Measurements from ENCODE around the gene FLAD1. TPM values are rescaled to one million over a fixed set of nuclear protein-coding genes. Genes with fewer than 3 reads are reported as not detected.
A peak's percentile ranks its signal among the peaks of the same experiment; 100 is the strongest.
"Not testable (repeated sequence)": the region's sequence is repeated elsewhere in the genome, so short reads cannot be mapped to it uniquely, and the experiment has no call there.

Gene FLAD1
- total and polyA plus RNA-seq, 2 experiments from 2014 or later = 74.5 to 75.0 TPM

DNA sequence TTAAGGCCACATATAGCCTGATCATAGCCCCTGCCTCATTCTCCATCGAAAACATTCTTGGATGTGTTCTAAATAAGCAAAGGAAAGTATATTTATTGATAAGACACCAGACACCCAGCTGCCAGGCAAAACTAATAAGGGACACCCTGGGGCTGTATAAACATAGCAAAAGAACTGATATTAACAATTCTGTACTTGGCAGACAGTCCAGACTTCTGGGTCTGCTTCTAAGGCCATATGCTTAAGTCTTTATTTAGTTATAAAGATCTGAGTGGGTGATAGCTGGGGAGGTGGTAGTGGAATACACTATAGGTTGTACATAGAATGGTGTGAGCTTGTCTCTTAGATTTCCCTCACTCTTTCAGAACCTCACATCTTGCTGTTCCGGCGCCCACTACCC lies 4.8 kb upstream of the FLAD1 start (continued):
- TF ChIP-seq POLR2AphosphoS5 (IDR thresholded peaks at IDR 0.05; ENCODE audit: low read depth) = no peak
- no peak for TF ChIP-seq EZH2phosphoT487 (IDR thresholded peaks at IDR 0.05; ENCODE audit: unreplicated experiment)
- no peak for TF ChIP-seq JUNB (IDR thresholded peaks at IDR 0.05; ENCODE audit: unreplicated experiment)

DNA sequence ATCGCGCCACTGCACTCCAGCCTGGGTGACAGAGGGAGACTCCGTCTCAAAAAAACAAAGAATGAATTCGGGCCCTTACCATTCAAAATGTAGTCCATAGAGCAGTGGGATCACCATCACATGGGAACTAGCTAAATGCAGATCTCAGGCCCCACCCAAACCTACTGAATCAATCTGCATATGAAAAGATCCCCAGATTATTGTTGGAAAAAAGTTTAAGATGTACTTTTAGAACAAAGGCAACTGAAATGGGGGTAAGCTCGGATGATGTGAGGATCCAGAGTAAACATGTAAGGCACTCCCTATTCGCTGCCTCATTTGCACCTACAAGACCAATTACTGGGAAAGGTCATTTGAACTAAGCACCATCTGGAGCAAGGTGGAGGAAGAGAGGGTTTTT lies 803 bp upstream of the FLAD1 start:
- no peak overlapping the region for H3K27ac Mint-ChIP-seq
- Histone ChIP-seq H3K27ac (ENCODE audit: low read depth) (peak overlapping the region; percentile 98), H3K27me3 (ENCODE audit: insufficient read depth) (no peaks in the 10 kb centered on the region), H3K4me2 (peak overlapping the region; percentile 72), H4K20me1 (replicated peaks; ENCODE audit: insufficient read depth) (peaks cover 20% of the 10 kb centered on the region; the same call in 1 of the 2 replicates), H3K36me3 (ENCODE audit: insufficient read depth) (peaks cover 27% of the 10 kb centered on the region), H3K79me2 (replicated peaks; ENCODE audit: insufficient read depth) (peaks cover 71% of the 10 kb centered on the region), H3F3A (replicated peaks; ENCODE audit: low read depth) (peaks cover 23% of the 10 kb centered on the region), H2AFZ (no peak overlapping the region), H3K4me1 (ENCODE audit: insufficient read depth) (peaks cover 10% of the 10 kb centered on the region), H3K9me2 (ENCODE audit: insufficient read depth) (no peaks in the 10 kb centered on the region), H3K4me3 (peak overlapping the region; percentile 46)
- peak; percentile 22 for ATAC-seq
- peaks cover 4% of the 10 kb centered on the region for H3K4me1 Mint-ChIP-seq
- peaks cover 74% of the 10 kb centered on the region for H3K36me3 Mint-ChIP-seq (ENCODE audit: low read depth)
- peaks cover 2% of the 10 kb centered on the region for H3K27me3 Mint-ChIP-seq (ENCODE audit: insufficient read depth, low read depth, poor library complexity)
- peak; percentile 66 for DNase-seq (ENCODE audit: low spot score)
- H3K4me3 Mint-ChIP-seq = no peak overlapping the region
- no peaks in the 10 kb centered on the region for H3K9me3 Mint-ChIP-seq
- TF ChIP-seq CREB1 (CRISPR knock-in tag; IDR thresholded peaks at IDR 0.05; ENCODE audit: low read depth) = no peak

DNA sequence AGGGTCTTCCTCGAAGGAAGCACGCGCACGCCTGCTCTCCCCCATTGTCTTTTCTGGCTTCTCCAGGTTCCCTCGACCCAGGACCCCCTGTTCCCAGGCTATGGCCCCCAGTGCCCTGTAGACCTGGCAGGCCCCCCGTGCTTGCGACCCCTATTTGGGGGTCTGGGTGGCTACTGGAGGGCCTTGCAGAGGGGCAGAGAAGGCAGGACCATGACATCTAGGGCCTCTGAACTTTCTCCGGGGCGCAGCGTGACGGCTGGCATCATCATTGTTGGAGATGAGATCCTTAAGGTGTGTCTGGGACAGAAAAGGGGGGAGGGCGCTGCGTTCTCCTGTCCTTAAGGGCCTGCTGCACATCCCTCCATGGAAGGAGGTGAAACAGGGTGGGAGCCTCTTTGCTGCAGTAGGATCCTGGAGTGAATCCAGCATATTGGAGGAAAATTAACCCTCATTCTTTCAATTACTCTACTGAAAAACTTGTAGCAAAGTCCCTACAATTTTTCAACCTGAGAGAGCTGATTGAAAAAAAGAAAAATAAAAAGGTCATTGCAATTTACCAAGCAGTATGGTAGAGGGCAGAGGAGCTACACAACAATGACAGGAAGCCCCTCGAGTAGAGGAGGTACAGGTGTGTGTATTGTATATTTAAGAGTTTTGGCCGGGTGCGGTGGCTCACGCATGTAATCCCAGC lies 777 bp downstream of the FLAD1 start:
- Histone ChIP-seq H3K27ac (ENCODE audit: low read depth) (peak overlapping the region; percentile 41), H3K79me2 (replicated peaks; ENCODE audit: insufficient read depth) (peaks cover 69% of the 10 kb centered on the region), H3F3A (replicated peaks; ENCODE audit: low read depth) (peaks cover 24% of the 10 kb centered on the region), H3K4me3 (peak overlapping the region; percentile 69), H3K27me3 (ENCODE audit: insufficient read depth) (no peaks in the 10 kb centered on the region), H4K20me1 (replicated peaks; ENCODE audit: insufficient read depth) (peaks cover 16% of the 10 kb centered on the region; the same call in 1 of the 2 replicates), H2AFZ (no peak overlapping the region), H3K4me1 (ENCODE audit: insufficient read depth) (peaks cover 9% of the 10 kb centered on the region), H3K36me3 (ENCODE audit: insufficient read depth) (peaks cover 20% of the 10 kb centered on the region), H3K4me2 (peak overlapping the region; percentile 95), H3K9me2 (ENCODE audit: insufficient read depth) (no peaks in the 10 kb centered on the region)
- peaks cover 6% of the 10 kb centered on the region for H3K4me1 Mint-ChIP-seq
- H3K36me3 Mint-ChIP-seq (ENCODE audit: low read depth) = peaks cover 75% of the 10 kb centered on the region
- no peak overlapping the region for H3K4me3 Mint-ChIP-seq
- no peak for DNase-seq (ENCODE audit: low spot score)
- no peaks in the 10 kb centered on the region; the same call in 2 of the 3 replicates for H3K9me3 Mint-ChIP-seq
- no peak overlapping the region; the same call in 1 of the 2 replicates for H3K27ac Mint-ChIP-seq
- H3K27me3 Mint-ChIP-seq (ENCODE audit: insufficient read depth, low read depth, poor library complexity) = peaks cover 6% of the 10 kb centered on the region
- TF ChIP-seq, protein P1, sequence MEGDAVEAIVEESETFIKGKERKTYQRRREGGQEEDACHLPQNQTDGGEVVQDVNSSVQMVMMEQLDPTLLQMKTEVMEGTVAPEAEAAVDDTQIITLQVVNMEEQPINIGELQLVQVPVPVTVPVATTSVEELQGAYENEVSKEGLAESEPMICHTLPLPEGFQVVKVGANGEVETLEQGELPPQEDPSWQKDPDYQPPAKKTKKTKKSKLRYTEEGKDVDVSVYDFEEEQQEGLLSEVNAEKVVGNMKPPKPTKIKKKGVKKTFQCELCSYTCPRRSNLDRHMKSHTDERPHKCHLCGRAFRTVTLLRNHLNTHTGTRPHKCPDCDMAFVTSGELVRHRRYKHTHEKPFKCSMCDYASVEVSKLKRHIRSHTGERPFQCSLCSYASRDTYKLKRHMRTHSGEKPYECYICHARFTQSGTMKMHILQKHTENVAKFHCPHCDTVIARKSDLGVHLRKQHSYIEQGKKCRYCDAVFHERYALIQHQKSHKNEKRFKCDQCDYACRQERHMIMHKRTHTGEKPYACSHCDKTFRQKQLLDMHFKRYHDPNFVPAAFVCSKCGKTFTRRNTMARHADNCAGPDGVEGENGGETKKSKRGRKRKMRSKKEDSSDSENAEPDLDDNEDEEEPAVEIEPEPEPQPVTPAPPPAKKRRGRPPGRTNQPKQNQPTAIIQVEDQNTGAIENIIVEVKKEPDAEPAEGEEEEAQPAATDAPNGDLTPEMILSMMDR (conservative IDR thresholded peaks at IDR 0.05; ENCODE audit: low read depth in 2 of 2) = 0 out of 4 replicates have a peak, but pooled peaks of 1 of the 2 experiments have one; percentile 7
- TF ChIP-seq ZNF331 (CRISPR knock-in tag; IDR thresholded peaks at IDR 0.05; ENCODE audit: low read depth) = no peak
- peak; percentile 3; the same call in 2 of the 3 replicates for ATAC-seq

DNA sequence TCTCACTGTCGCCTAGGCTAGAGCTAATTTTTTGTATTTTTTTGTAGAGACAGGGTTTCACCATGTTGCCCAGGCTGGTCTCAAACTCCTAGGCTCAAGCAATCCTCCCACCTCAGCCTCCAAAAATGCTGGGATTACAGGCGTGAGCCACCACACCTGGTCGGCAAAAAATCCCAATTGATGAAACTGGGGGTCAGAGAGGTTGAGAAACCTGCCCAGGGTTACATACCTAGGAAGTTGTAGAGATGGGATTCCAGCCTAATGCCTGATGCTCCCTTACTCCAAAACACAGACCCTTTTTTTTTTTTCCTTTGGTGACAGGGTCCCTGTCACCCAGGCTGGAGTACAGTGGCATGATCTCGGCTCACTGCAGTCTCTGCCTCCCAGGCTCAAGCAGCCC lies 3.6 kb downstream of the FLAD1 start:
- H3K4me1 Mint-ChIP-seq; H3K27ac ChIP-seq (ENCODE audit: low read depth); DNase-seq (ENCODE audit: low spot score); H3K4me3 Mint-ChIP-seq; H2AFZ ChIP-seq; H3K27ac Mint-ChIP-seq; H3K36me3 ChIP-seq (ENCODE audit: insufficient read depth); H3K4me1 ChIP-seq (ENCODE audit: insufficient read depth); H3K27me3 Mint-ChIP-seq (ENCODE audit: insufficient read depth, low read depth, poor library complexity); H3K9me2 ChIP-seq (ENCODE audit: insufficient read depth); H3K4me3 ChIP-seq; H3K27me3 ChIP-seq (ENCODE audit: insufficient read depth); H3K4me2 ChIP-seq; ATAC-seq; H3K9me3 Mint-ChIP-seq: not testable (repeated sequence)
- H3K79me2 ChIP-seq (replicated peaks; ENCODE audit: insufficient read depth) = peaks cover 51% of the 10 kb centered on the region
- H4K20me1 ChIP-seq (replicated peaks; ENCODE audit: insufficient read depth) = peaks cover 19% of the 10 kb centered on the region; the same call in 1 of the 2 replicates
- H3F3A ChIP-seq (replicated peaks; ENCODE audit: low read depth) = peaks cover 11% of the 10 kb centered on the region; the same call in 1 of the 2 replicates
- peaks cover 63% of the 10 kb centered on the region for H3K36me3 Mint-ChIP-seq (ENCODE audit: low read depth)

Data from GM23338 (cell line).